Mesenchymal stem cell (in vitro differentiated cells and primary cell): ENCODE results near the gene SEMA4G.

Experiments
- DNase-seq: peaks from one replicate; pipeline ENCODE4 v3.0.0-alpha.2; 2013
- H2AFZ ChIP-seq: one replicate; pipeline ENCODE4 v1.6.1; 2013; ENCODE audit warnings: low read depth, mild to moderate bottlenecking, control low read depth, inconsistent platforms, low read length, moderate library complexity
- H2AK5ac ChIP-seq: 2 replicates; pipeline ENCODE4 v1.6.1; 2013; ENCODE audit warnings: low read length, moderate library complexity, mild to moderate bottlenecking, inconsistent platforms; ENCODE audit not compliant: severe bottlenecking
- H2BK120ac ChIP-seq: one replicate; pipeline ENCODE4 v1.6.1; 2013; ENCODE audit warnings: low read depth, mild to moderate bottlenecking, inconsistent platforms, low read length, moderate library complexity
- H2BK12ac ChIP-seq, 2 experiments: one replicate each; pipeline ENCODE4 v1.6.1; 2013; ENCODE audit warnings: inconsistent platforms in 2 of 2, low read length in 2 of 2, mild to moderate bottlenecking in 2 of 2, moderate library complexity in 2 of 2, control low read depth in 1 of 2
- H2BK15ac ChIP-seq: one replicate; pipeline ENCODE4 v1.6.1; 2013; ENCODE audit warnings: mild to moderate bottlenecking, low read depth, inconsistent platforms; ENCODE audit not compliant: poor library complexity, severe bottlenecking
- H2BK5ac ChIP-seq: 2 replicates; pipeline ENCODE4 v1.6.1; 2013; ENCODE audit warnings: low read depth, mild to moderate bottlenecking, low read length, control low read depth, inconsistent platforms; ENCODE audit not compliant: poor library complexity, severe bottlenecking
- H3K14ac ChIP-seq, 2 experiments: one replicate each; pipeline ENCODE4 v1.6.1; 2013; ENCODE audit warnings: inconsistent platforms in 2 of 2, low read length in 2 of 2, control low read depth in 1 of 2, mild to moderate bottlenecking in 1 of 2, moderate library complexity in 1 of 2
- H3K18ac ChIP-seq, 2 experiments: one replicate each; pipeline ENCODE4 v1.6.1; 2013; ENCODE audit warnings: inconsistent platforms in 2 of 2, low read length in 2 of 2, control low read depth in 1 of 2, low read depth in 1 of 2, mild to moderate bottlenecking in 1 of 2
- H3K23ac ChIP-seq, 2 experiments: one replicate each; pipeline ENCODE4 v1.6.1; 2013; ENCODE audit warnings: inconsistent platforms in 2 of 2, low read length in 2 of 2, mild to moderate bottlenecking in 2 of 2, moderate library complexity in 2 of 2, control low read depth in 1 of 2
- H3K27ac ChIP-seq: 2 replicates; pipeline ENCODE4 v1.5.1; 2013; ENCODE audit warnings: mild to moderate bottlenecking, moderate library complexity, low read length, control low read depth, inconsistent platforms; ENCODE audit not compliant: poor library complexity, severe bottlenecking
- H3K27me3 ChIP-seq, 2 experiments: 2 replicates each; pipeline versions ENCODE4 v1.6.1 to v1.7.0; 2013; ENCODE audit warnings: low read length in 2 of 2, mild to moderate bottlenecking in 2 of 2, moderate library complexity in 2 of 2, control low read depth in 1 of 2, inconsistent platforms in 1 of 2; ENCODE audit not compliant: control insufficient read depth in 1 of 2, insufficient read depth in 1 of 2
- H3K36me3 ChIP-seq, 2 experiments: 2 replicates each; pipeline versions ENCODE4 v1.6.1 to v1.7.0; 2013; ENCODE audit warnings: low read length in 2 of 2, control low read depth in 1 of 2, inconsistent platforms in 1 of 2, low read depth in 1 of 2, mild to moderate bottlenecking in 1 of 2; ENCODE audit not compliant: insufficient read depth in 2 of 2, control insufficient read depth in 1 of 2
- H3K4ac ChIP-seq, 2 experiments: one replicate each; pipeline ENCODE4 v1.6.1; 2013; ENCODE audit warnings: inconsistent platforms in 2 of 2, low read length in 2 of 2, mild to moderate bottlenecking in 2 of 2, moderate library complexity in 2 of 2, control low read depth in 1 of 2, low read depth in 1 of 2
- H3K4me1 ChIP-seq: 2 replicates; pipeline ENCODE4 v1.6.1; 2013; ENCODE audit warnings: low read depth, low read length, control low read depth; ENCODE audit not compliant: control insufficient read depth, insufficient read depth
- H3K4me2 ChIP-seq: 2 replicates; pipeline ENCODE4 v1.6.1; 2013; ENCODE audit warnings: low read length, mild to moderate bottlenecking, inconsistent platforms; ENCODE audit not compliant: poor library complexity, severe bottlenecking
- H3K4me3 ChIP-seq, 2 experiments: 2 replicates each; pipeline versions ENCODE4 v1.5.1 to v1.7.0; 2013; ENCODE audit warnings: low read length in 2 of 2, mild to moderate bottlenecking in 2 of 2, control low read depth in 1 of 2, low read depth in 1 of 2; ENCODE audit not compliant: insufficient read depth in 1 of 2
- H3K79me1 ChIP-seq: replicated peaks from 2 replicates; pipeline ENCODE4 v1.6.1; 2013; ENCODE audit warnings: mild to moderate bottlenecking, control low read depth, low read length, inconsistent platforms; ENCODE audit not compliant: poor library complexity, severe bottlenecking
- H3K9ac ChIP-seq: 2 replicates; pipeline ENCODE4 v1.7.0; 2013; ENCODE audit warnings: mild to moderate bottlenecking, low read length, moderate library complexity
- H3K9me3 ChIP-seq: 2 replicates; pipeline ENCODE4 v1.7.0; 2013; ENCODE audit warnings: mild to moderate bottlenecking, low read length; ENCODE audit not compliant: control insufficient read depth
- H4K8ac ChIP-seq: one replicate; pipeline ENCODE4 v1.6.1; 2013; ENCODE audit warnings: inconsistent platforms, mild to moderate bottlenecking, low read length, moderate library complexity
- H4K91ac ChIP-seq: one replicate; pipeline ENCODE4 v1.6.1; 2013; ENCODE audit warnings: mild to moderate bottlenecking, low read length, inconsistent platforms
- WGBS: methylation state at CpG from one replicate; pipeline ENCODE4 v1.1.7; 2013; ENCODE audit warnings: mixed read lengths; 5-methylcytosine and 5-hydroxymethylcytosine counted together

SEMA4G gene

DNA sequence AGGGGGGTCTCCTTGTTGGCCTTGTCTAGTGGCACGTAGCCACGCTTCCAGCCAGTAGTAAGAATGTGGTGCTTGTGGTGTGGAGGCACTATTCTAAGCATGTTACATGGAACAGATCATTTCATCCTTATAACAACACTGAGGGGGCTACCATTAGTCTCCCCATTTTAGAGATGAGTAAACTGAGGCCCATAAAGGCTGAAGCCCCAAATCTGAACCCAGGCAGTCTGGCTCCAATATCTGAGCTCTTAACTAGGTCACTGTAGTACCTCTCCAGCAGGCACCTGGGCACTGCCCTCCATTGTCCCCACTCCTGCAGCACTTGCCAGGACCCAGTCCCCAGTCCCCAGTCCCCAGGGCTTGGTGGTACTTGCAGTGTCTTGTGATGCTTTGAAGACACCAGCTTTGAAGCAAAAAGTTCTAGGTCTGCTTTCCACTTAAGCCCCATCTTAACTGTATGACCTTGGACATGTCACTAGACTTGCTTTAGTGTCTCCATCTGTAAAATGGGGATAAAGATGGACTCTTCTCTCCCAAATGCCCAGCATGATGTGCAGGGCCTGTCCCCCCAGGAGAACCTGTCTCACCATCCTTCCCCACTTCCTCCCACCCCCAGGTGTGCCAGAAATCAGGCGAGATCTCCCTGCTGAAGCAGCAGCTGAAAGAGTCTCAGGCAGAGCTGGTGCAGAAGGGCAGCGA is 36.7 kb downstream of the SEMA4G start:
- Histone ChIP-seq H2BK120ac (no peak overlapping the region), H2AFZ (no peak overlapping the region), H3K4me1 (peaks cover 28% of the 10 kb centered on the region), H4K8ac (no peak overlapping the region), H3K9me3 (no peaks in the 10 kb centered on the region), H3K9ac (no peak overlapping the region), H3K27me3 (no peaks in the 10 kb centered on the region), H3K14ac (no peak overlapping the region), H3K4me2 (no peak overlapping the region), H3K79me1 (peaks cover 27% of the 10 kb centered on the region), H2AK5ac (no peak overlapping the region), H2BK15ac (no peak overlapping the region), H3K4ac (no peak overlapping the region), H3K4me3 (no peak overlapping the region), H3K18ac (no peak overlapping the region), H3K23ac (no peak overlapping the region), H3K36me3 (peaks cover 58 to 59% of the 10 kb centered on the region in 2 experiments), H4K91ac (no peak overlapping the region), H3K27ac (no peak overlapping the region), H2BK5ac (no peak overlapping the region), H2BK12ac (no peak overlapping the region)
- WGBS, result 97% methylated on average over 2 of the region's 4 CpGs
- DNase-seq, result no peak

DNA sequence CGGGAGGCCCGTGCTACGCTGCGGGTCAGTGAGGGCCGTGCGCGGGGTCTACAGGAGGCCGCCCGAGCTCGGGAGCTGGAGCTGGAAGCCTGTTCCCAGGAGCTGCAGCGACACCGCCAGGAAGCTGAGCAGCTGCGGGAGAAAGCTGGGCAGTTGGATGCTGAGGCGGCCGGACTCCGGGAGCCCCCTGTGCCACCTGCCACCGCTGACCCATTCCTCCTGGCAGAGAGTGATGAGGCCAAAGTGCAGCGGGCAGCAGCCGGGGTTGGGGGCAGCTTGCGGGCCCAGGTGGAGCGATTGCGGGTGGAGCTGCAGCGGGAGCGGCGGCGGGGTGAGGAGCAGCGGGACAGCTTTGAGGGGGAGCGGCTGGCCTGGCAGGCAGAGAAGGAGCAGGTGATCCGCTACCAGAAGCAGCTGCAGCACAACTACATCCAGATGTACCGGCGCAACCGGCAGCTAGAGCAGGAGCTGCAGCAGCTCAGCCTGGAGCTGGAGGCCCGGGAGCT is 37.3 kb downstream of the SEMA4G start:
- no peak overlapping the region for H3K4ac ChIP-seq
- H4K8ac ChIP-seq, result peak overlapping the region; percentile 51
- no peak overlapping the region for H2AFZ ChIP-seq
- WGBS, result 93% methylated on average over 33 of the region's 33 CpGs
- no peak overlapping the region for H3K14ac ChIP-seq
- DNase-seq, result no peak
- no peak overlapping the region for H3K4me2 ChIP-seq
- no peak overlapping the region for H2BK5ac ChIP-seq
- no peak overlapping the region for H2BK120ac ChIP-seq
- no peaks in the 10 kb centered on the region for H3K9me3 ChIP-seq
- no peak overlapping the region for H3K18ac ChIP-seq
- no peaks in the 10 kb centered on the region for H3K27me3 ChIP-seq
- no peak overlapping the region for H4K91ac ChIP-seq
- peaks cover 58 to 59% of the 10 kb centered on the region in 2 experiments for H3K36me3 ChIP-seq
- H3K79me1 ChIP-seq, result peaks cover 27% of the 10 kb centered on the region
- H2AK5ac ChIP-seq, result no peak overlapping the region
- H3K4me3 ChIP-seq, result no peak overlapping the region
- H3K27ac ChIP-seq, result no peak overlapping the region
- H3K4me1 ChIP-seq, result peaks cover 24% of the 10 kb centered on the region
- no peak overlapping the region for H2BK15ac ChIP-seq
- H2BK12ac ChIP-seq, result no peak overlapping the region
- H3K9ac ChIP-seq, result no peak overlapping the region
- no peak overlapping the region for H3K23ac ChIP-seq

DNA sequence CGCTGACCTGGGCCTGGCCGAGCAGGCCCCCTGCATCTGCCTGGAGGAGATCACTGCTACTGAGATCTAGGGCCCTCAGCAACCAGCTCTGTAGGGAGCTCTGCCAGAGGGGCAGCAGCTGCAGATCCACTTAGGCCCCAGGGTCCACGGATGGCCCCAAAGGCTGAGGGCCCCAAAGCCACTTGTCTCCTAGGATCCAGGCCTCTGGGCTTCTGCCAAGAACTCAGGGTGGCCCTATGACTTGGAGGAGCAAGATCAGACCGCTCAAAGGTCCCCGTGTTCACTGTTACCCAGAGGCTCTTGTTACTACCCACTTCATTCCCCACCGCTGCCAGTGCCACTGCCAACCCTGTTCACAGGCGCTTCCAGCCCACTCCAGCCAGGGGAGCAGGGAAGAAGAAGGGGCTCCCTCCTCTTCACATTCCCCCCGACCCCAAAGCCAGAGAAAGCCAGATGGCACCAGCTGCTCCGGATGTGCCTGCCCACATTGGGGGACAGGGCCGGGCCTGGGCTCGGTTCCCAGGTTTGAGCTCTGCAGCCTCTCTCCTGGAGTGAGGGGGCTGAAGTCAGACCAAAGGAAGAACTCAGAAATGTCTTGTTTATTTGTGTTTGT is 37.9 kb downstream of the SEMA4G start:
- Histone ChIP-seq H4K8ac (peak overlapping the region; percentile 51), H3K79me1 (peaks cover 27% of the 10 kb centered on the region), H2BK15ac (peak overlapping the region; percentile 61), H3K4me2 (no peak overlapping the region), H3K23ac (no peak overlapping the region), H3K27me3 (no peaks in the 10 kb centered on the region), H2BK12ac (peak overlapping the region in 1 of 2 experiments; percentile 12), H2BK5ac (no peak overlapping the region), H3K4me1 (peaks cover 18% of the 10 kb centered on the region), H2AK5ac (no peak overlapping the region), H3K18ac (no peak overlapping the region), H4K91ac (no peak overlapping the region), H3K36me3 (peaks cover 57 to 58% of the 10 kb centered on the region in 2 experiments), H2BK120ac (no peak overlapping the region), H3K9ac (peak overlapping the region; percentile 22), H3K27ac (no peak overlapping the region), H2AFZ (no peak overlapping the region), H3K14ac (no peak overlapping the region), H3K4ac (peak overlapping the region in 1 of 2 experiments; percentile 80), H3K9me3 (no peaks in the 10 kb centered on the region), H3K4me3 (no peak overlapping the region)
- DNase-seq, result no peak
- 75% methylated on average over 11 of the region's 11 CpGs for WGBS
